LNCAP (cell line): ENCODE results near the gene NDUFB2.

Source experiments
- CTCF ChIP-seq: fragments of 450-650 bp; IDR thresholded peaks from 2 replicates; pipeline ENCODE4 v1.5.1; 2017; ENCODE audit warnings: mild to moderate bottlenecking

Gene NDUFB2

GRCh38 chr7:140680886-140681285 is 15.6 kb upstream of the NDUFB2 start:
- no peak for TF ChIP-seq CTCF

GRCh38 chr7:140681766-140682165 is 14.7 kb upstream of the NDUFB2 start:
- no peak for TF ChIP-seq CTCF

GRCh38 chr7:140683657-140684056 is 12.9 kb upstream of the NDUFB2 start:
- TF ChIP-seq CTCF: no peak

DNA sequence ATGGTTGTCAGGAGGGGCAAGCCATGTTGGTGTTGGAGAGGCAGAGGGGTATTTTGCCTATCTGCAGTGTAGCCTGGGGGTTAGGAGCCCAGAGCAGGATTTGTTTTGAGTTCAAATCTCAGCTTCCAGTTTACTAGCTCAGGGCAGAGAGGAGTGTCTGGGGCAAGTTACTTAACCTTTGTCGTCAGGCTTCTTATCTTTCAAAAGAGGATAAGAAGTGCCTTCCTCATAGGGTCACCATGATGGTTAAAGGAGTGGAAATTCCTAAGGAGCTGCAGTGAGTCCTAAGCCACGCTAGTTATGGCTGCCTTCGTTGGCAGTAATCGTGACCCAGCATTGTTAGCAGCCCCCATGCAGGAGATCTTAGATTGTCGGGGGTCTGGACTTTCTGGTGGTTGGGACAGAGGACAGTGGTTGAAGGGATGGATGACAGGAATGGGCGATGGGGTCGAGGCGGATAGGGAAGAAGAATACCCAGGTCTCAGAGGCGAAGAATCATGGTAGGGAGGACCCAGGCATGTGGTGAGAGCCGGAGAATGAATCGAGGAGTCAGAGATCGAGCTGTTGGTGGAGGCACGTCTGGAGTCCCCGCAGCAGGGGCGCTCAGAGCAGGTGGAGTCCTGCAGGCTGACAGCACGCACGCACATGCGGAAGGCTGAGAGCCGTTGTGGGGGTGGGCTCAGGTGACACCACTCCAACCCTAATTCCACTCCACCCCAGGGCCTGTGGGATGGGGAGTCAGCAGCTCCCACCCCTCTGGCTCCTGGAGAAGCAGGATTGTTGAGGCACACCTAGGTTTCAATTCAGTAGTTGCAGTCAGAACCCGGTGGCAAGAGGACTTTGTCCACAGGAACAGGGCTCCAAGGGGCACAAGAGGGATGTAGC is 12.2 kb upstream of the NDUFB2 start:
- no peak for TF ChIP-seq CTCF

GRCh38 chr7:140685407-140686087 is 11.0 kb upstream of the NDUFB2 start:
- no peak for TF ChIP-seq CTCF

DNA sequence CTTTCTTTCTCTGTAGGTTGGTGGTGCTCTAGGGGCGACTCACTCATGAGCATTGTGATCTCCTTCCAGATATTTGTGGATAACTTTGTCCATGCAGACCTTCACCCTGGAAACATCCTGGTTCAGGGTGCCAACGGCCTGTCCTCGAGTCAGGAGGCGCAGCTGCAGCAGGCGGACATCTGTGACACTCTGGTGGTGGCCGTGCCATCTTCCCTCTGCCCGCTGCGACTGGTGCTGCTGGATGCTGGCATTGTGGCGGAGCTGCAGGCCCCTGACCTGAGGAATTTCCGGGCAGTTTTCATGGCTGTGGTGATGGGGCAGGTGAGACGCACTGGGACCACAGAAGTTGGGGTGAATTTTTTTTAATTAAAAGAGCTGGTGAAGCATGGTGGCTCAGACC is 9.6 kb upstream of the NDUFB2 start:
- no peak for TF ChIP-seq CTCF

DNA sequence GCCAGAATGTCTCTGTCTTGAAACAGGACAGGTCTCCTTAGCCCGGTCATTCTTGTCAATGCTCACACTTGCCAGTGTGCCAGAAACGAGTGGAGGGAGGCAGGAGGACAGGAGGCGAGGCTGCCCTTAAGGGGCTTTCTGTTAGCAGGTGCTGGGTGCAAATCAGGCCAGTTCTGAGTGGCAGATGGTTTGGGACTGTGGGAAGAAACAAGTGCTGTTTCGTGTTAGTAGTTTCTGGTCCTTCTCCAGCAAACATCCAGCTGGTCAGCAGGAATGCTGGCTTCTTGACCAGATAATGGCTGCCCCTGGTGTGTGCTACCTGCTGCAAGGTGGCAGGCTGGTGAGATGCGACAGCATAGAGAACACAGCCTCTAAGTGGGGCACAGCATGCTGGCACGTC is 8.2 kb upstream of the NDUFB2 start:
- no peak for TF ChIP-seq CTCF
